ENCODE data around the gene MT1G.
"Not testable (repeated sequence)": the region's sequence is repeated elsewhere in the genome, so short reads cannot be mapped to it uniquely, and the experiment has no call there.

The MT1G gene

DNA sequence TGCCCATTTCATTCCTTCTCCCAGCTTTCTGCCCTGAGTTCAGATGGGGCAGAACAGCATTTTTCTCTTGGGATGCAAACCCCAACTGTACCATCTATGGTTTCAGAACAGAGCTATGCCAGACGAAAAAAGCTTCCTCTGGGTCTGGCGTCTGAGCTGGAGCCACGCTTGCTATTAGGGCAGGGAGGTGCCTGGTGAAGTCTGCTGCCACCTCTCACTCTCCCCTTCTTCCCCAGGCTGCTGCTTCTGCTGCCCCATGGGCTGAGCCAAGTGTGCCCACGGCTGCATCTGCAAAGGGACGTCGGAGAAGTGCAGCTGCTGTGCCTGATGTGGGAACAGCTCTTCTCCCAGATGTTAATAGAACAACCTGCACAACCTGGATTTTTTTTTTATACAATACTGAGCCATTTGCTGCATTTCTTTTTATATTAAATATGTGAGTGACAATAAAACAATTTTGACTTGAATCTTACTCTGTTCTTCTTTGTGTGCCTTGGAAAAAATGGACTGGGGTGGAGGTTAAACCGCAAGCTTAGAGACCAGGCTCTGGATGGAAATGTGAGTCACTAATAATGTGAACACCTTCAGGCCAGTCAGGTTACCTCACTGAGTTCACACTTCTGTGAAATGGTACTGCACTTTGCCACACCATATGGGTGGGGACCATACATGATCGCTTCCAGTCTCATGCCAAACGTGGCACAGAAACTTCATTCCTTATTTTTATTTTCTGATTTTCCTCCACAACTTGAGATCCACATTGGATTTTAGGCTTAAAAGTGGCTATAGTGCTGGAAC is 31.1 kb downstream of the MT1G start:
- no peak for DNase-seq (ENCODE audit: low read depth)

DNA sequence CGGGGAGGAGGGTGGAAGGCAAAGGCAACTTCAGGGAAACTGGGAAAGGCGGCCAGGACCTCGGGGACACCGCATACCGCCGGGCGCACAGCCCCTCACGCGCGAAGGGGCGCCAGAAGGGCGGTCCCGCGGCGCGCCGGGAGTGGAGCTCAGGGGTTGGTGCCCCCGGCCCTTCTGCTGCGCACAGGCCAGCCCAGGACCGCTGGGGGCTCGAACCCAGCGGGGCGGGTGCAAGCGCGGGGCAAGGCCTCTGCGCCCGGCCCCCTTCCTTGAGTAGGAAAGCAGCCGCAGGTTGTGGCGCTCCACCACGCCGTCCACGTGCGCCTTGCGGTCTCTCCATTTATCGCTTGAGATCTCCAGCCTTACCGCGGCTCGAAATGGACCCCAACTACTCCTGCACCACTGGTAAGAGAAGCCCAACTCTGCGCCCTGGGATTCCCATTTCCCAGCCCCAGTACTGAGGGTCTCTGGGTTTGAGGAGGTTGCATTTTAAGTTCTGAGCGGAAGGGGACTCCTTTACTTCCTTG is 32.4 kb downstream of the MT1G start:
- no peak for DNase-seq (ENCODE audit: low read depth)

DNA sequence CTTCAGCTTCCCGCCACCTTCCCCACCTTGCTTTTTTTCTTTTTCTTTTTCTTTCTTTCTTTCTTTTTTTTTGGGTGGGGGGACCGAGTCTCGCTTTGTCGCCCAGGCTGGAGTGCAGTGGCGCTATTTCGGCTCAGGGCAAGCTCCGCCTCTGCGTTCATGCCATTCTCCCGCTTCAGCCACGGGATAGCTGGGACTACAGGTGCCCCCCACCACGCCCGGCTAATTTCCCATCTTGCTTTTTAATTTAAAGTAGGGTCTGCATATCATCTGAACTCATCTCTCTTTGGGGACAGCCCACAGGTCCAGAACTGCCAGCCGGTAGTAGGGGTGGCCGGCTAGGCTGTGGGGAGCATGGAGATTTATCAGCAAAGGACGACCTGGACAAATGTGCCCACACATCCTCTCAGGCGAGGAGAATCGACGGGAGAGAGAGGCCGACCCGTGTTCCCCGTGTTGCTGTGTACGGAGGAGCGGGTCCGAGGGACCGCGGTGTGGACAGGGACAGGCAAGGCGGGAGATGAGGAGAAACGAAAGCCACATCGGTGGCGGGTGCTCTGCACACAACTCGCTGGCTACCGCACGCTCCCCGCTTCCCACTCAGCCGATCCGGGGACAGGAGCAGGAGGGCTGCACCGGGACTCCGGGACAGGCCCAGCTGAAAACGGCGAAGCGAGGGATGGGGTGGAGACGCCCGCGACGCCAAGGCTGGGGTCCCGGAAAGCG is 33.0 kb downstream of the MT1G start:
- no peak for DNase-seq (ENCODE audit: low read depth)

DNA sequence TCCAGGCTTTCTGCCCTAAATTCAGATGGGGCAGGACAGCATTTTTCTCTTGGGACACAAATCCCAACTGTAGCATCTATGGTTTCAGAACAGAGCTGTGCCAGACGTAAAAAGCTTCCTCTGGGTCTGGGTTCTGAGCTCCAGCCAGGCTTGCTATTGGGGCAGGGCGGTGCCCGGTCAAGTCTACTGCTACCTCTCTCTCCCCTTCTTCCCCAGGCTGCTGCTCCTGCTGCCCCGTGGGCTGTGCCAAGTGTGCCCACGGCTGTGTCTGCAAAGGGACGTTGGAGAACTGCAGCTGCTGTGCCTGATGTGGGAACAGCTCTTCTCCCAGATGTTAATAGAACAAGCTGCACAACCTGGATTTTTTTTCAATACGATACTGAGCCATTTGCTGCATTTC is 34.3 kb downstream of the MT1G start:
- DNase-seq (ENCODE audit: low read depth), result no peak

DNA sequence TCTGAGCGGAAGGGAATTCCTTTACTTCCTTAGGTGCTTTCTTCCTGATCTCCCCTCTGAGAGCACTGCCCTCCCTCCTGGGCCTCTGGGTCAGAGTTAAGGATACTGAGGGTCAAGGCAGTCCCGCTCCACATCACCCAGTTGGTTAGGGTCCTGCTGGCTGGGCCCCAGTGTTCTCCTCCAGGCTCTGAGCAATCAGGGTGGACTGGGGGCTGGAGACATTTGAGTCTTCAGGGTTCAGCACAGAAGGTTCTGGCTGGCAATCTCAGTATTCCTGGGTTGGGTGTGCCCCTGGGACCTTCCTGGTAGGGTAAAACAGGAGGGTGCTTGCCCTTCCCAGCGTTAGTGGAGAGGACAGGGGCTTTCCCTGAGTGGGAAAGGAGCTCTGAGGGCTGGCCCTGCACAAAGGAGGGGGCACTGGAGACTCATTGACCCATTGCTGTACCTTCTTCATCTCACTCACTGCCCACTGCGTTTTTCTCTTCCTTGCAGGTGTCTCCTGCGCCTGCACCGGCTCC is 35.0 kb downstream of the MT1G start:
- DNase-seq (ENCODE audit: low read depth), result no peak

DNA sequence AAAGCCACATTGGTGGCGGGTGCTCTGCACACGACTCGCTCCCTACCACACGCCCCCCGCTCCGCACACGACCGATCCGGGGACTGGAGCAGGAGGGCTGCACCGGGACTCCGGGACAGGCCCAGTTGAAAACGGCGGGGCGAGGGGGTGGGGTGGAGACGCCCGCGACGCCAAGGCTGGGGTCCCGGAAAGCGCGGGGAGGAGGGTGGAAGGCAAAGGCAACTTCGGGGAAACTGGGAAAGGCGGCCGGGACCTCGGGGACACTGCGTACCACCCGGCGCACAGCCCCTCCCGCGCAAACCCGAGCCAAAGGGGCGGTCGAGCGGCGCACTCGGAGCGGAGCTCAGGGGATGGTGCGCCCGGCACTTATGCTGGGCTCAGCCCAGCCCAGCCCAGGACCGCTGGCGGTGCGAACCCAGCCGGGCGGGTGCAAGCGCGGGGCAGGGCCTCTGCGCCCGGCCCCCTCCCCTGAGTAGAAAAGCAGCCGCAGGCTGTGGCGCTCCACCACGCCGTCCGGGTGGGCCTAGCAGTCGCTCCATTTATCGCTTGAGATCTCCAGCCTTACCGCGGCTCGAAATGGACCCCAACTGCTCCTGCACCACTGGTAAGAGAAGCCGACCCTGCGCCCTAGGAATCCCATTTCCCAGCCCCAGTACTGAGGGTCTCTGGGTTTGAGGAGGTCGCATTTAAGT is 35.6 kb downstream of the MT1G start, which contains the start of gene MT1M:
MT1M (plus strand) TSS at position 504 of the 692 bp plus-strand sequence; CDS start at position 577, 73 bp downstream.
- no peak for DNase-seq (ENCODE audit: low read depth)

DNA sequence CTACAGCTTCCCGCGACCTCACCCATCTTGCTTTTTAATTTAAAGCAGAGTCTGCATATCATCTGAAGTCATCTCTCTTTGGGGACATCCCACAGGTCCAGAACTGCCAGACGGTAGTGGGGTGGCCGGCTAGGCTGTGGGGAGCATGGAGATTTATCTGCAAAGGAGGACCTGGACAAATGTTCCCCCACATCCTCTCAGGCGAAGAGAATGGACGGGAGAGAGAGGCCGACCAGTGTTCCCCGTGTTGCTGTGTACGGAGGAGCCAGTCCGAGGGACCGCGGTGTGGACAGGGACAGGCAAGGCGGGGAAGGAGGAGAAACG is 36.1 kb downstream of the MT1G start:
- DNase-seq (ENCODE audit: low read depth), result no peak

DNA sequence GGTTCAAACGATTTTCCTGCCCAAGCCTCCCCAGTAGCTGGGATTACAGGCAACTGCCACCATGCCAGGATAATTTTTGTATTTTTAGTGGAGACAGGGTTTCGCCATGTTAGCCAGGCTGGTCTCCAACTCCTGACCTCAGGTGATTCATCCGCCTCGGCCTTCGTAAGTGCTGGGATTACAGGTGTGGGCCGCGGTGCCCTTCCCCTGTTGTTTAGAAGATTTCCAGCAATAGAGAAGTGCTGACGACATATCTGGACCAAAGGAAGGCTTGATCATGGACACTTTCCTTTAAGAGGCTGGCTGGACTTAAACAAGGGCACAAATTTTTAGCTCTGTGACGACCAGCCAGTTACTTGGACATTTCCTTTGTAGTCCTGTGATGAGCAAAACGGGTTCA is 36.7 kb downstream of the MT1G start:
- DNase-seq (ENCODE audit: low read depth), result no peak

DNA sequence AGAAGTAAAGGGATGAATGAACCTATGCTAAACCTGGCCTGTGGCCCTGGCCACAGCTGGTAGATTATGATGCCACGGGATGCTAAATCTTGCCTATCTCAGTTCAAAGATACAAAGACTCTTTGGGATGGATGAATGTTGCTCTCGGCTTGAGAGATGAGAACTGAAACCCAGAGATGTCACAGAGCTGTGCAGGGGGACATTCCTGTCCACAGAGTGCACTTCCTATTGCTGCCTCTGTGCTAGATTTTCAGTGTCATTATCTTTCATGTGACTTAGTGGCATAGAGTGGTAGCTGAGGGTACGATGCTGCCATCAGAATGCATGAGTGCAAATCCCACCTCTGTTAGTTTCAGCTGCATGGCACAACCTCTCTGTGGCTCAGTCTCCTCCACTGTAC is 37.7 kb downstream of the MT1G start:
- no peak for DNase-seq (ENCODE audit: low read depth)

DNA sequence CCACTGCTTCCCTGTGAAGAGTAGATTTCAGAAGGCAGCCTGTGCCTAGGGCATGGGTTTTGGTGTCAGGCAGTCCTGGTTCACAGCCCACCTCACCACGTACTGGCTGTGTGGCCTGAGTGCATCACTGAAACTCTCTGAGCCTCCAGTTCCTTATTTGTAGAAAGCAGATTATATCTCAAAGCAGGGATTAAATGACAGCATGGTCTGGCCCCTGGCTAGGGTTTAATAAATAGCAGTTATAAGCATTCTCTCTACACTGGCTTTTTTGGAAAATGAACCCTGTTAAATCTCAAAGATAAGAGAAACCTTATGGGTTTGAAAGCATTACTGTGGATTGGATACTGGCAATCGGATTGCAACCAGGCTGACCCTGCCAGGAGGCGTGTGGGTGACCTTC is 38.3 kb downstream of the MT1G start:
- no peak for DNase-seq (ENCODE audit: low read depth)

DNA sequence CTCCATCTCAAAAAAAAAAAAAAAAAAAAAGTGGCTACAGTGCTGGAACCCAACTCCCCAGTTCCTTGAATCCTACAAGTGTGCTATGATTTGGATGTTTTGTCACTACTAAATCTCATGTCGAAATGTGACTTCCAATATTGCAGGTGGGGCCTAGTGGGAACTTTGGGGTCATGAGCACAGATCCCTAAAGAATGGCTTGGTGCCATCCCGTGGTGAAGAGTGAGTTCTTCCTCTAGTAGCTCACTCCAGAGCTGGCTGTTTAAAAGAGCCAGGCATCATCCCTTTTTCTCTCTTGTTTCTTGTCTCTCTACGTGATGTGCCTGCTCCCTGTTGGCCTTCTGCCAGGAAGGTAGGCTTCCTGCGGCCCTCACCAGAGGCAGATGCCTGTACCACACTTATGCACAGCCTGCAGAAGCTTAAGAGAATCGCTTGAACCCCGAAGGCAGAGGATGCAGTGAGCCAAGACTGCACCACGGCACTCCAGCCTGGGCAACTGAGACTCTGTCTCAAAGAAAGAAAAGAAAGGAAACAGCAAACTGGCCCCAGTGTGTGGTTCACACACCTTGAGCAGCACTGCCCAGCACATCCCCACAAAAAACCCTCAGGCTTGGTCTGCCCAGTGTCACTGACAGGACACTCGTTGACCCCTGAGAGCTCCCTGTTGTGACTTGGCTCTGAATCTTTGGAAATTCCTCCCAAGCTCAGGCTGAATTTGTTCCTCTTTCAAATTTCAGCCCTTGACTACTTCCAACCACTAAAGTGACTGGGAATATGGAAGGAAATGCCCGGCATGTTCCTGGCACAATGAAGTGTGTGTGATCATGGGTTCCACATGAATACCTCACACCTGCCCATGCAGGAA is 39.1 kb downstream of the MT1G start:
- no peak for DNase-seq (ENCODE audit: low read depth)

DNA sequence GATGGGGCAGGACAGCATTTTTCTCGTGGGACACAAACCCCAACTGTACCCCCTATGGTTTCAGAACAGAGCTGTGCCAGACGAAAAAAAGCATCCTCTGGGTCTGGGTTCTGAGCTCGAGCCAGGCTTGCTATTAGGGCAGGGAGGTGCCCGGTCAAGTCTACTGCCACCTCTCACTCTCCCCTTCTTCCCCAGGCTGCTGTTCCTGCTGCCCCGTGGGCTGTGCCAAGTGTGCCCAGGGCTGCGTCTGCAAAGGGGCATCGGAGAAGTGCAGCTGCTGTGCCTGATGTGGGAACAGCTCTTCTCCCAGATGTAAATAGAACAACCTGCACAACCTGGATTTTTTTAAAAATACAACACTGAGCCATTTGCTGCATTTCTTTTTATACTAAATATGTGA is 41.2 kb downstream of the MT1G start:
- DNase-seq (ENCODE audit: low read depth), result no peak

DNA sequence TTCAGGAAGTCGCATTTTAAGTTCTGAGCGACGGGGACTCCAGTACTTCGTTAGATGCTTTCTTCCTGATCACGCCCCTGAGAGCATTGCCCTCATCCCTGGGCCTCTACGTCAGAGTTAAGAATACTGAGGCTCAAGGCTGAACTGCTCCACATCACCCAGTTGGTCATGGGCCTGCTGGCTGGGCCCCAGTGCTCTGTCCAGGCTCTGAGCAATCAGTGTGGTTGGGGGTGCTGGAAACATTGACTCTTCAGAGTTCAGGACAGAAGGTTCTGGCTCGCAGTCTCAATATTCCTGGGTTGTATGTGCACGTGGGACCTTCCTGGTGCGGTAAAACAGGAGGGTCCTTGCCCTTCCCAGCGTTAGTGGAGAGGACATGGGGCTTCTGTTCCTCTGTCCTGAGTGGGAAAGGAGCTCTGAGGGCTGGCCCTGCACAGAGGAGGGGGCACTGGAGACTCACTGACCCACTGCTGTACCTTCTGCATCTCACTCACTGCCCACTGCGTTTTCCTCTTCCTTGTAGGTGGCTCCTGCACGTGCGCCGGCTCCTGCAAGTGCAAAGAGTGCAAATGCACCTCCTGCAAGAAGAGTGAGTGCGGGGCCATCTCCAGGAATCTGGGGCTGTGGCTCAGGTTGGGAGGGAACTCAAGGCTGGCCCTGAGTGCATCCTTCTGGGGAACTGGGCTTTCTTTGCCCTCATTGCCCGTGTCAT is 41.8 kb downstream of the MT1G start:
- no peak for DNase-seq (ENCODE audit: low read depth)

DNA sequence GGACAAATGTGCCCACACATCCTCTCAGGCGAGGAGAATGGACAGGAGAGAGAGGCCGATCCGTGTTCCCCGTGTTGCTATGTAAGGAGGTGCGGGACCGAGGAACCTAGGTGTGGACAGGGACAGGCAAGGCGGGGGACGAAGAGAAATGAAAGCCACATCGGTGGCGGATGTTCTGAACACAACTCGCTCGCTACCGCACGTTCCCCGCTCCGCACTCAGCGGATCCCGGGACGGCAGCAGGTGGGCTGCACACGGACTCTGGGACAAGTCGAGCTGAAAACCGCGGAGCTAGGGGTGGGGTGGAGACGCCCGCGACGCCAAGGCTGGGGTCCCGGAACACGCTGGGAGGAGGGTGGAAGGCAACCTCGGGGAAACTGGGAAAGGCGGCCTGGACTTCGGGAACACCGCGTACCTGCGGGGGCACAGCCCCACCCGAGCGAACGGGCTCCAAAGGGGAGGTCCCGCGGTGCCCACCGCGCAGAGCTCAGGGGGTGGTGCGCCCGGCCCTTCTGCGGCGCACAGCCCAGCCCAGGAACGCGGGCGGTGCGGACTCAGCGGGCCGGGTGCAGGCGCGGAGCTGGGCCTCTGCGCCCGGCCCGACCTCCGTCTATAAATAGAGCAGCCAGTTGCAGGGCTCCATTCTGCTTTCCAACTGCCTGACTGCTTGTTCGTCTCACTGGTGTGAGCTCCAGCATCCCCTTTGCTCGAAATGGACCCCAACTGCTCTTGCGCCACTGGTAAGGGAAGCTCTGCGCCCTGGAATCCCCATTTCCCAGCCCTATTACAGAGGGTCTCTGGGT is 42.5 kb downstream of the MT1G start, which contains the start of gene MT1E:
MT1E (plus strand) TSS at position 642 of the 803 bp plus-strand sequence; CDS start at position 713, 71 bp downstream.
- DNase-seq (ENCODE audit: low read depth), result no peak

DNA sequence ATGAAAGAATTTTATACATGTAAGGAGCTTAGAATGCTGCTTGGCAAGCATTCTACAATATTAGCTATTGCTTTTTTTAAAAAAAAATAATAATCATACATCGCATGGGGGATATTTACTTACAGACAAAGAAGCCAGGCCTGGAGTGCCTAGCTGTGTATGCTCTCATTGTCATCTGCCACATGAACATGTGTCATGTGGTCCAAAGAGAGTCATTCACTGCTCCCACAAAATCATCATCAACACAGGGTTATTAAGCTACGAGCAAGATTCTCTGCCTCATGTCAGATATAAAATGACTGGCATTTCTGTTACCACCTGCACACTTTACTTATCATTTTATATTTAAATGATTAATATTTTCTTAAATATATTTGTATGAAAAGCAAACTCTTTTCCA is 44.2 kb downstream of the MT1G start:
- DNase-seq (ENCODE audit: low read depth), result no peak

DNA sequence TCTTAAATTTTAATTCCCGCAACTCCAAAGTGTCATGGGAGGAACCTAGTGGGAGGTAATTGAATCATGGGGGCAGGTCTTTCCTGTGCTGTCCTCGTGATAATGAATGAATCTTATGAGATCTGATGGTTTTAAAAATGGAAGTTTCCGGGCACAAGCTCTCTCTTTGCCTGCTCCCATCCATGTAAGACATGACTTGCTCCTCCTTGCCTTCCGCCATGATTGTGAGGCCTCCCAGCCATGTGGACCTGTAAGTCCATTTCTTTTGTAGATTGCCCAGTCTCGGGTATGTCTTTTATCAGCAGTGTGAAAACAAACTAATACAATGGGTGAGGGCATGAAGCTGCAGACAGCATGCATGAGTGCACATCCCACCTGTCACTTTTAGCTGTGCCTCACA is 44.7 kb downstream of the MT1G start:
- DNase-seq (ENCODE audit: low read depth), result not testable (repeated sequence)

DNA sequence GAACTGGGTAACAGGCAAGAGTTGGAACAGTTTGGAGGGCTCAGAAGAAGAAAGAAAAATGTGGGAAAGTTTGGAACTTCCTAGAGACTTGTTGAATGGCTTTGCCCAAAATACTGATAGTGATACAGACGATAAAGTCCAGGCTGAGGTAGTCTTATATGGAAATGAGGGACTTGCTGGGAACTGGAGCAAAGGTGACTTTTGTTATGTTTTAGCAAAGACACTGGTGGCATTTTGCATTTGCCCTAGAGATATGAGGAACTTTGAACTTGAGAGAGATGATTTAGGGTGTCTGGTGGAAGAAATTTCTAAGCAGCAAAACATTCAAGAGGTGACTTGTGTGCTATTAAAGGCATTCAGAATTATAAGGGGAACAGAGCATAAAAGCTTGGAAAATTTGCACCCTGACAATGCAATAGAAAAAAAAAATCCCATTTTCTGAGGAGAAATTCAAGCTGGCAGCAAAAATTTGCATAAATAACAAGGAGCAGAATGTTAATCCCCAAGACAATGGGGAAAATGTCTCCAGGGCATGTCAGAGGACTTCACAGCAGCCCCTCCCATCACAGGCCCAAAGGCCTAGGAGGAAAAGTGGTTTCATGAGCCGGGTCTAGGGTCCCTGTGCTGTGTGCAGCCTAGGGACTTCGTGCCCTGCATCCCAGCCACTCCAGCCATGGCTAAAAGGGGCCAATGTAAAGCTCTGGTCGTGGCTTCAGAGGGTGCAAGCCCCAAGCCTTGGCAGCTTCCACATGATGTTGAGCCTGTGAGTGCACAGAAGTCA is 46.0 kb downstream of the MT1G start:
- not testable (repeated sequence) for DNase-seq (ENCODE audit: low read depth)

DNA sequence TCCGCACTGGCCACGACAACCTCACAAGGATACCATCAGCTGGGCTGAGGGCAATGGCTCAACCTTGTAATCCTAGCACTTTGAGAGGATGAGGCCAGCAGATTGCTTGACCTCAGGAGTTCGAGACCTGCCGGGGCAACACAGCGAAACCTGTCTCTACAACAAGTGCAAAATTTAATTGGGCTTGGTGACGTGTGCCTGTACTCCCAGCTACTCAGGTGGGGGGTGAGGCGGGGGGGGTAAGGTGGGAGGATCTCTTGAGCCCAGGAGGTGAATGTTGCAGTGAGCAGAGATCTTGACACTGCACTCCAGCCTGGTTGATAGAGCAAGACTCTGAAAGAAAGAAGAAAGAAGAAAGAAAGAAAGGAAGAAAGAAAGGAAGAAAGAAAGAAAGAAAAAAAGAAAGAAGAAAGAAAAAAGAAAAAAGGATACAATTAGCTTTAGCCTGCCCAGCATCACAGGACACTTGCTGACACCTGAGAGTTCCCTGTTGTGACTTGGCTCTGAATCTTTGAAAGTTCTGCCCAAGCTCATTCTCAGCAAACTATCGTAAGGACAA is 47.4 kb downstream of the MT1G start:
- no peak for DNase-seq (ENCODE audit: low read depth)

DNA sequence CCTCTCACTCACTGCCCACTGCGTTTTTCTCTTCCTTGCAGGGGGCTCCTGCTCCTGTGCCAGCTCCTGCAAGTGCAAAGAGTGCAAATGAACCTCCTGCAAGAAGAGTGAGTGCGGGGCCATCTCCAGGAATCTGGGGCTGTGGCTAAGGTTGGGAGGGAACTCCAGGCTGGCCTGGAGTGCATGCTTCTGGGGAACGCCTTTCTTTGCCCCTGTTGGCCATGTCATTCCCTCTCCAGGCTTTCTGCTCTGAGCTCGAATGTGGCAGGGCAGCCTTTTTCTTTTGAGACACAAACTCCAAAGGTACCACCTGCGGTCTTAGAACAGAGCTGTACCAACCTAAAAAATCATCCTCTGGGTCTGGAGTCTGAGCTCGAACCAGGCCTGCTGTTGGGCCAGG is 49.7 kb downstream of the MT1G start:
- no peak for DNase-seq (ENCODE audit: low read depth)

Data from stimulated activated CD4-positive, alpha-beta T cell treated with anti-CD3 and anti-CD28 coated beads, Interleukin-2, amount 100 ng/mL, for 4 hours (primary cell).